ENCODE results near the gene PRKAR2B.

The PRKAR2B gene

DNA sequence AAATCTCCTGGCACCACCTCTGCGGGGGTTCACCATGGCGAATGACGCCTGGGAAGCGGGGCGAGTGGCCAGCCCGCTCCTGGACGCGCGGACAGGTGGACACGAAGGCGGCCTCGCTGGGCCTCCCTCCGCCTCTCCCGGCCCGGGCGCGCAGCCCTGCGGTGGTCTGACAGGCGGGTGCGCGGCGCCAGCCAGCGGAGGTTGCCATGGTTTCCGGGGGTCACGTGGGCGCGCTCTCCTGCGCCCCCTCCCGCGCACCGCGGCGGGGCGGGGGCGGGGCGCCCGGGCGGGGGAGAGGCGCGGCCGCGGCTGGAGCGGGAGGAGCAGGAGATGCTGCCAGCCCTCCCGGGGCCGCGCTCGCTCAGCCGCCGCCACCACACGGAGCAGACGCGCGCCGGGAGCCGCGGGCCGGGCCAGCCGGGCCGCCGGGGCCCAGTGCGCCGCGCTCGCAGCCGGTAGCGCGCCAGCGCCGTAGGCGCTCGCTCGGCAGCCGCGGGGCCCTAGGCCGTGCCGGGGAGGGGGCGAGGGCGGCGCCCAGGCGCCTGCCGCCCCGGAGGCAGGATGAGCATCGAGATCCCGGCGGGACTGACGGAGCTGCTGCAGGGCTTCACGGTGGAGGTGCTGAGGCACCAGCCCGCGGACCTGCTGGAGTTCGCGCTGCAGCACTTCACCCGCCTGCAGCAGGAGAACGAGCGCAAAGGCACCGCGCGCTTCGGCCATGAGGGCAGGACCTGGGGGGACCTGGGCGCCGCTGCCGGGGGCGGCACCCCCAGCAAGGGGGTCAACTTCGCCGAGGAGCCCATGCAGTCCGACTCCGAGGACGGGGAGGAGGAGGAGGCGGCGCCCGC, at the start of gene PRKAR2B:
Gene PRKAR2B, plus strand, starts transcription at position 359 of the 848 bp plus-strand sequence. Its CDS starts 203 bp downstream, at position 562.
- no peak for FAIRE-seq
- DNase-seq (ENCODE audit: extremely low spot score, insufficient read length, low read depth) = peak; percentile 56

DNA sequence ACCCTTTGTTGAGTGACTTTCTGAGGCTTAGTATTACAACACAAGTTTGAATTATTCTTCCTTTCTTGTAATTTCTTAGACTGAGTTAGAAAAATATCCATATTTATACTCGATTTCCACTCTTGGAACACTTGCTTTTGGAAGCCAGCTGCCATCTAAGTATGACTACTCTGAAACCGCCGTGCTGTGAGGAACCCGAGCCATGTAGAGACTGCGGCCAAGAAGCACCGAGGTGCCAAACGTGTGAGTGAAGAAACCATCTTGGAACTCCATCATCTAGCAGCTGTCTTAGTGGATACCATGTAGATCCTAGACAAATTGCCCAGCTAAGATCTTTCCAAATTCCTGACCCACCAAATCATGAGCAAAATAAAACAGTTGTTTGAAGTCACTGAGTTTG, 49.7 kb upstream of the PRKAR2B start:
- no peak for FAIRE-seq

DNA sequence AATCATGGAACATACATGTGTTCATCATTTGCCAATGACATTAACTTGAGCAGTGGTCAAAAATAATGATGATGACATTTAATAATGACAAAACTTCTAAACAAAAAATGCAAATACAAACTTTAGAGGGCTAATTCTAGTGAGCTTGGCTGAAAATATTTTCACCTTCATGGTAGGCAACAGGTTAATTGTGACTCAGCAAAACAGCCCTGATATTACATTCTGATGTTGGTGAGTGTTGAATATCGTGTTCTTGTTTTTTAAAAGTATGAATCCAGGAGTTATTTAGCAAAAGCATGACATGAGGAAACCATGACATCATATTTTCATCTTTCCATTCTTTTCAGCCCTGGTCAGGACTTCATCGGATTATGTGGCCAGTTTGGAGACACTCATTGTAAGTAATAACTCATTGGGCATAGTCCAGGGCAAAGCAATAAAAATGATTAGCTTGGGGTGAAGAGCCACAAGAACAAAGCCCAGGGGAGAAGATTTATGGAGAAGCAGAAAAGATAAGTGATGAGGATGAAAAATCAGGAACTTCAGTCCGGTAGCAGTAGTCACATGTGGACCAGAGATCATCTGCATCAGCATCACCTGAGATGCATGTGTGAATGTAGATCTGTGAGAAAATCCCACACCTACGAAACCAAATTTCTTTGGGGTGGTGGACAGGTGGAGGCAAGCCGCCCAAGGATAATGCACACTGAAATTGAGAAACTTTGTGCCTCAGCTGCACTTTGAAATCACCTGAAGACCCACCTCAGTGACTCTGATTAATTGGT, 46.8 kb upstream of the PRKAR2B start:
- DNase-seq (ENCODE audit: extremely low spot score, insufficient read length, low read depth) (no peak), FAIRE-seq (no peak)

More for the DNA sequence above, 49.7 kb upstream of the PRKAR2B start:
- no peak for DNase-seq (ENCODE audit: extremely low spot score, insufficient read length, low read depth)

DNA sequence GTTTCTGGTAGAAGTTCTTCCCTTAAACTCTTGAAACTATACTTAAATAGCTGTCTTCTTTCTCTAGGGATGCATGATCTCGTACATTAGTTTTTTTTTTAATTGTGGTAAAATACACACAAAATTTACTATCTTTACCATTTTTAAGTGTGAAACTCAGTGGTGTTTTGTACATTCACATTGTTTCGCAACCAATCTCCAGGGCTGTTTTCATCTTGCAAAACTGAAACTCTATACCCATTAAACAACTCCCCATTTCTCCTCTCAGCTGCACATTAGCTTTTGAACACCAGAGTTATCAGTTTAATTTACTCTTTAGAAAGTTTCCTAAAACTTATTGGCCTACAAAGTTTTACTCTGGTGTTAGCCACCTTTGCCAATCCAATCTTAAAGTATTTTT, 45.5 kb upstream of the PRKAR2B start:
- DNase-seq (ENCODE audit: extremely low spot score, insufficient read length, low read depth) = no peak
- no peak for FAIRE-seq

DNA sequence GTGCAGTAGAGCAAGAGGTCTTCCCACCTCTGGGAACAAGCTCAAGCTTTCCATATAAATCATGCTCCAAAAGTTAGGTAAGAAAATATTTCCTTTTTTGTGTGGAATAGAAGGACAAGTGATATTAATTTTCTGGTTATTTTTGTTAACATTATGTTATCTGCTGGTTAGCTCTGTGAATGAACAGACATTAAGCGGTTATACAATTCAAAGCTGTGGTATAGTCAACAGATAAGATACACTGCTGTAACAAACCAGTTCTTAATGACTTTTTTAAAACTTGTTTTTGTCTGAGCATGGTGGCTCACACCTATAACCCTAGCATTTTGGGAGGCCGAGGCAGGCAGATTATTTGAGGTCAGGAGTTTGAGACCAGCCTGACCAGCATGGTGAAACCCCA, 43.0 kb upstream of the PRKAR2B start:
- FAIRE-seq (no peak), DNase-seq (ENCODE audit: extremely low spot score, insufficient read length, low read depth) (no peak)

DNA sequence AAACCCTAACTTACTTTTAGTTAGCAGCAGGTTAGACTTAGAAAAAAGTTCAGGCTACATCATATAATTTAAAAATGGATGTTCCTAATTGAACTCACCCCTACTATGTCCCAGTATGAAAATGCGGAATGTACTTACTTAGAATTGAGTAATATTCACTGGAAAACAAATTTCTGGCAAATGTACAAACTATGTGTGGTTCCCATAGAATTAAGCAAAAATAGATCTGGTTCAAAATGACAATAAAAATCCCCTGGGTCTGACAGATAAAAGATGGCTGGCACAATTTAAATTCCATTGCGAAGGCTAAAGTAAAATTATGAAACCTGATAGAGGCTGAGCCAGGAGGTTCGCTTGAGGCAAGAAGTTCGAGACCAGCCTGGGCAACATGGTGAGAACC, 42.4 kb upstream of the PRKAR2B start:
- no peak for DNase-seq (ENCODE audit: extremely low spot score, insufficient read length, low read depth)
- no peak for FAIRE-seq

DNA sequence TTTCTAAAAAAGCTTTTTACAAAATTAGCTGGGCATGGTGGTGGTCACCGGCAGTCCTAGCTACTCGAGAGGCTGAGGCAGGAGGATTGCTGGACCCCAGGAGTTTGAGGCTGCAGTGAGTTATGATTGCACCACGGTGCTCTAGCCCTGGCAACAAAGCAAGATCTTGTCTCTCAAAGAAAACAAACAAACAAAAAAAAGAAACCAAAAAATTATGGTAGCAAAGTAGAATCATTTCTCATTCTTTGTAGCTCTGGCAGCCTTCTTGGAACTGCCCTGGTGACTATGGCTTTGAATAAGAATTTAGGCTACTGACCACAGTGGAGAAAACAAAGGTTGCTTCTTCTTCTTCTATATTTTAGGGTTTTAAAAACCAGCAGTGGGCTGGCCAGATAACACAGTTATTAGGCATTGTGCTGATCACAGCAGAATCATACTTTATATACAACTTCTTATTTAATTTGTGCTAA, 41.9 kb upstream of the PRKAR2B start:
- DNase-seq (ENCODE audit: extremely low spot score, insufficient read length, low read depth) = no peak
- no peak for FAIRE-seq

DNA sequence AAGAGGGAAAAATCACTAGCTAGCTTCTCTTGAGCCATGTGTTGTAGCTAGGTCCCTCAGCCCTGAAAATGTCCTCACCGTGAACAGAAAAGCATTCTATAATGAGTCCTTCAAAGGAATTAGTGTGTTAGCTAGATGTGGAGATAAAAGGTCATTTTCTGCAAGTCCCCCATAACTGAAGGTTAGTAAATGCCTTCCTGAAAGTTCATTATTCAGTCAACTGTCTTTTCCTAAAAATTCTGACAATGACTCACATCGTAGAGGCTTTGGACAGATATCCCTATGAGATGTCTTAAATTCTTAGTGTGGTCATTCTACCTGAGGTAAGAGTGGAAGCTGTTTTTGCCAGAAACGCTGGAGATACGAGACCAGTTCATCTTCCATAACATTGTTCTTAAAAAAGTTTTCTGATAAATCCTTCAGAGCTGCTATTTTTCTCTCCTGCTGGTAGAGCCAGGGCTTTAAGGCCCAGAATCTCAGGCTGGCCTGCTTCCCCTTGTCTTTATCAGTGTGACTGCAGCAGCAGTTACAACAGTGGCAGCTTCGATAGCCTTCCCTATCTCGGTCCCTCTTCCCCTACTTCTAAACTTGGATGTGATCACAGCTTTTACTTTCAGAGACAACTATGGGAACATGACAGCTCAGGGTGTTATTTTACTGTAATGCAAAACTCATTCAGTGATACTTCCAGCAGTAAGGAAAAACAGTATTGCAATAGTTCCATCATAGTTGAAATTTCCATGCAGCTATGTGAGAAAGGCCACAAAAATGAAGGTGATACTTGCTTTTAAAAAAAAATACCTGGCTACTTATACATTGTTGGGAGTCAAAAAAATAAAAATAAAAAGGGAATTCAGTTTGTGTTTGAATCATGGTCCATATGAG, 37.3 kb upstream of the PRKAR2B start:
- no peak for DNase-seq (ENCODE audit: extremely low spot score, insufficient read length, low read depth)
- no peak for FAIRE-seq

DNA sequence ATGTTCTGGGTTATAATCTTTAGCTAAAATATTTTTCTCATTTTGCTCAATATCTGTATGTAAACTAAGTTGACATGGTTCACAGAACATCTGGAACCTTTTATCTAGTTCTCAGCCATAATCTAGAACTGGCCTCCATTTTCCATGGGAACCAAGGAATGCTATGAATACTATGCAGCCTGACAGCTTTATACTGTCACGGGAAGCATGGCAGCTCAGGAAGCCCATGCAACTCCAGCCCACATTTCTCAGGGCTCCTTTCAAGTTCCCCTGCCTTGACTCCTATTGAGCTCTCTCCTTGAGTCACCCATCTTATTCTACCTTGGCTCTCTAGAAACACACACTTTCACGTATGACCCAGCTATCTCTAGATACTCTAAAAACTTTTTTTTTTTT, 36.6 kb upstream of the PRKAR2B start:
- no peak for DNase-seq (ENCODE audit: extremely low spot score, insufficient read length, low read depth)
- no peak for FAIRE-seq

DNA sequence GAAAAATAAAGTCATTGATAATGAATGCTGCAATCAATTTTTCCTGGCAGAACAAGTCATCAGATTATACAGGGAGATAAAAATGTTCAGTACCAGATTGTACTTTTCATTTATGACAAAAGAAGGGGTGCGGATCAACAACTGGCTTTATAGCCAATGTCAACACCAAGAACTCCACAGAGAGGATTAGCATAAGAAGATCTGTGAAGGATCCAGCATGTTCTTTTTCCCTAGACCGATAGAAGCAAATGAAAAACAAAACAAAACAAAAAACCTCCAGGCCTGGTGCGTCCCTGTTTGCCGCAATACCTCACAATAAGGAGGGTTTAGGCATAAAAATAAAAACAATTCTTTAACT, 34.7 kb upstream of the PRKAR2B start:
- DNase-seq (ENCODE audit: extremely low spot score, insufficient read length, low read depth) (no peak), FAIRE-seq (no peak)

DNA sequence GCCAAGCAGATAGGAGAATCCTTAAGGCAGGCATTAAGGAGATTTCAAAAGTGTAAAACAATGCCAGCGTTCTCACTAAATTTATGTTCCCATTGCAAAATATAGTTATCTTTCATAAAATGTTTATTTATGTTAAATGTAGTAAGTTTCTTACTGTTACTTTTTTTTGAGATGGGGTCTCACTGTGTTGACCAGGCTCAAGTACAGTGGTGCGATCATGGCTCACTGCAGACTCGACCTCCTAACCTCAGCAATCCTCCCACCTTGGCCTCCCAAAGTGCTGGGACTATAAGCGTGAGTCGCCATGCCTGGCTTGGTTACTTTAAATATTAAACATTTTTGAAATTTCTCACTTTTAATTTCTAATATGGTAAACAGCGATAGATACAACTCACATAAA, 31.8 kb upstream of the PRKAR2B start:
- FAIRE-seq (no peak), DNase-seq (ENCODE audit: extremely low spot score, insufficient read length, low read depth) (no peak)

DNA sequence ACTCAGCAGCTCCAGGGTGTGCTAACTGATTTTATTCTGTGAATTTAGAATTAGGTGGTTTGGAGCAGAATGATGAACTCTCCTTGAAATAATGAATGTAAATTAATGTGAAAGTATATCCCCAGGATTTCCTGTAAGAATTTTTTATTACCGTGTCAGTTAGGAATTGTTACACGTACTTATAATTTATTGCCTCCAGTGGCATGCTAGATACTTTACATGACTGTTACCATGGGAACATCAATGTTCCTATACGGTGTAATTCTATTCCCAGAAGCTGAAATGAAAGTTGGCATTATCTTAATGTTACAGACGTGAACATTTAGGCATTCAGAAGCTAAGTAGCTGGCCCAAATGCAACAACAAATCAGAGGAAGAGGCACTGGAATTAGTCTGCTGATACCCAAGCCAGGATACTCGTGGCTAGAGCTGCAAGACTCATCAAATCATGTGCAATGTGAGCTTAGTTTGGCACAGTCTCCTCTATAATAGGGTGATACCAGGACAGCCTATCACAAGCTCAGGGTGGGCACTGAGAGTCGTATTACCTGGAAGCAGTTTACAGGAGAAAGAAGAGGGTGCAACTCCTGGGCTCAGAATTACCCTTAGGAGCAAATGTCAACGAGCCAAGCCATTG, 30.0 kb upstream of the PRKAR2B start:
- DNase-seq (ENCODE audit: extremely low spot score, insufficient read length, low read depth) (no peak), FAIRE-seq (no peak)

DNA sequence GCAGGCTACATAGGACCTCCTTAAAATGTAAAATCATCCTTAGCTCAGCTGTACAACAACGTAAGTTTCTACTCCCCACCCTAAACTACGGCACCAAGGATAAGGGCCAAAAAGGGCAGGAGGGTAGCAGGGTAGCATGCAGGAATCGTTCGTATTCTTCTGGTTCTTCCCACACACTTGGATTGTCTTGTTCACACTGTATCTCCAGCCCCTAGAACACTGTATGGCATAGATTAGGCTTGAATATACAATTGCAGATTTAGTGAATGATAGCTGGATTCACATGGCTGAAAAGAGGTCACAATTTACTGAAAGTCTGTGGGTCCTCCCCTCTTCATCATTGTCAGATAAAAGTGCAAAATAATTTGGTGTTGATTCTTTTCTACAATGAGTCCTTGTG, 28.2 kb upstream of the PRKAR2B start:
- no peak for FAIRE-seq
- DNase-seq (ENCODE audit: extremely low spot score, insufficient read length, low read depth) = no peak

DNA sequence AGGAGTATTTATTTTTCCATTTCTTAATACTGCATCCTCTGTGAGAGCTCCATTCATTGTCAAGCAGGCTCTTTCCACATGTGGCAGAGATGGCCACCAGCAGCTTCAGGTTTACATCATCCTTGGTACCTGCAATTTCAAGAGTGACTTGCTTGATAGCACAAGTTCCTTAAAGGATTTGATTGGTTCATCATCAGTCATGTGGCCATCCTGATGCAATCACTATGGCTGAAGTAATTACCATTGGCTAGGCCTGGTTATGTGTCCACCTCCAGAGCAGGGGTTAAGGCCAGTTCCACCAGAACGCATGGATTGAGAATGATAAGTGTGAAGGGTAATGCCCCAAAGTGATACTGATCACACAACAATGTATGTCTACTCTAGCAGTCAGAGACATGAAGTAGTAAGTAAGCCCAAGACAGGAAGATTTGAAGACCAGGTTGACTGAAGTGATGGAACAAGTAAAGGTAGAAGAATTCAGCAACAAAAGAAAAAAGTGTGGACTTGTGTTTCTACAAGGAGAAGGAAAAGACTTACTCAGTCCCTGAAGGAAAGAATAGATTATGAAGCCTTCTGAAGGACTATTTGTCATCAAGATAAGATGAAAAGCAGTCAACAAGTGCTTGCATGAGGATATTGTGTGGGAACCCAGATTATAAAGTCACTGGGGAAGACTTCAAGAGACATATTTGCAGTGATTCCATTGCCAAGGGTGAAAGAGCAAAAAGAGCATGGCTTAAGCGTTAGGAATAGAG, 26.4 kb upstream of the PRKAR2B start:
- FAIRE-seq (no peak), DNase-seq (ENCODE audit: extremely low spot score, insufficient read length, low read depth) (no peak)

DNA sequence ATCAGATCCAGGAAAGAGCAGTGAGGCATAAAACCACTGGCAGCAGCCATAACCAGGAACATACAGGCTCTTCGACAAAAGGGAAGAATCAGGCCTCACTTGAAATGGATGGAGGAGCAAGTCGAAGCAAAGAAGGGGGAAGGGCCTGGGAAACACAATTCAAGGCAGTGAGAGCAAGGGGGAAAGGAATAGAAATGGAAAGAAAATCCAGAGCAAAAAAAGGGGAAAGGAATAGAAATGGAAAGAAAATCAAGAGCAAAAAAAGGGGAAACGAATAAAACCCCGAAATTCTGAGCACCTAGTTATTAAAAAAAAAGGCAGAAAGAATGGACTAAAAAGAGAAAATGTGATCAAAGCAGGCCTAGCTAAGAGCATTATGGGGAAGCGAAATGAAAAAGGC, 24.1 kb upstream of the PRKAR2B start:
- DNase-seq (ENCODE audit: extremely low spot score, insufficient read length, low read depth) (no peak), FAIRE-seq (no peak)

DNA sequence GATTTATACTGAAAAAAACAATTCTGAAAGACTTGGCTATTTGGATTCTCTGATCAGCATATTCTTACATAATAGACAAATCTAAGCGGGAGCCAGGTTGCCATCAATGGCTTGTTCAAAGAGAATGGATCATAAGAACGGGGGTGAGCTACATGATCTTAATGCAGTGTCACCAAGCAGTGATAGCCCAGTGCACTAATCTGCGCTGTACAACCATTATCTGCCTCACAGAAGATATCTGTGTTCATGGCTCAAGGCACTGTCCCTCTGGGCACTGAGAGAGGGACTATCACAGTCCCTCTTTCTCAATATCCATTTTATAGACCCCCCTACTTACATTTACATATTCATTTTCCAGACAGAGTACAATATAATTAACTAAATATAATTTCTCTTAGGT, 22.9 kb upstream of the PRKAR2B start:
- no peak for DNase-seq (ENCODE audit: extremely low spot score, insufficient read length, low read depth)
- no peak for FAIRE-seq

DNA sequence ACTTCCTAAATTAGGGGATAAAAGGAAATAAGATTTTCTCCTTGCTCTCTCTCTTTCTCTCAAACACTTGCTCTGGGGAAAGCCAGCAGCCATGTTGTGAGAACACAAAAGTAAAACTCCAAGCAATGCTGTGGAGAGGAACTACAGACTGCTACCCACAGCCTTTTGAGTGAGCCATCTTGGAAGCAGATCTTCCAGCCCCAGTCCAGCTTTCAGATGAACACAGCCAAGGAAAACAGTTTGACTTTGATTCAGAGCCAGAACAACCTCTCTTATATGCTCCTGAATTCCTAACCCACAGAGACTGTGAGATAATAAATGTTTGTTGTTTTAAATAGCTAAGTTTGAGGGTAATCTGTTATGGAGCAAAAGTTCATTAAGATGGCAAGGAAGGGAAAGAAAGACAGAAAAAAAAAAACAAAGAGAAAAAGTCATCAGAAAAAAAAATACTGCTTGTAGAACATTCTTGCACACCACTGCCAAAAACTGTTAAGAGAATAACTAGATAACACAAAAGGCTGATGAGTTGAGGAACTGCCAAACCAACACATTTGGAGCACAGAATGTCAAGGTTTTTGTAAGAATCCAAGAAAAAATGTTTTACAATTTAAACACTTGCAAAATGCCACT, 20.9 kb upstream of the PRKAR2B start:
- FAIRE-seq (no peak), DNase-seq (ENCODE audit: extremely low spot score, insufficient read length, low read depth) (no peak)

DNA sequence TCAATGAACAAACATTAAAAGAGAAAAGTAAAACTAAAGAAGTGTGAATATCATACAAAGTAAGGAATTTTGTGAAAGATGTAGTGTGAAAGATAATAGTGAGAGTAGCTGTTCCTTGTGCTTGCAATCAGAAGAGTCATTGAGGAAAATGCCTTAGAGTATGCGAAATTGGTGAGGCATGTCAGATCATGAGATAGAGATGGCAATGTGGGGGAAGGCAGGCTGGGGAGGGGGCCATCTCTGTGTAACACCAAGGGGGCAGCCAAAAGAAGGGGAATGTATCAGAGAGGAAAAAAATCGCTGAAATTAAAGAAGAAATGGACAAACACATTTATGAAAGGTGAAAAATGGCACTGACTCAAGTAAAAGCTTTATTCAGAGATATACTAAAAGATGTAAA, 19.6 kb upstream of the PRKAR2B start:
- DNase-seq (ENCODE audit: extremely low spot score, insufficient read length, low read depth) (no peak), FAIRE-seq (no peak)
